Astrocyte of the cerebellum (primary cell): ENCODE results near the gene RB1.

Experiments
- DNase-seq: peaks from one replicate; pipeline ENCODE4 v3.0.0-alpha.2; 2011; ENCODE audit warnings: low read depth
- H3K4me3 ChIP-seq: 2 replicates; pipeline ENCODE4 v1.5.1; 2011; ENCODE audit warnings: mild to moderate bottlenecking, low read depth, low read length, moderate library complexity
- in situ Hi-C: cut with HindIII; loops from 2 replicates; pipeline ENCODE4 v1.10.0; 2017; ENCODE audit warnings: low sequenced_read_pairs
- TF ChIP-seq, protein P1 (sequence below): IDR thresholded peaks from 2 replicates; pipeline ENCODE4 v1.5.1; 2012; ENCODE audit warnings: low read length, low read depth, moderate library complexity, mild to moderate bottlenecking; ENCODE audit errors: missing control alignments

Gene RB1

DNA sequence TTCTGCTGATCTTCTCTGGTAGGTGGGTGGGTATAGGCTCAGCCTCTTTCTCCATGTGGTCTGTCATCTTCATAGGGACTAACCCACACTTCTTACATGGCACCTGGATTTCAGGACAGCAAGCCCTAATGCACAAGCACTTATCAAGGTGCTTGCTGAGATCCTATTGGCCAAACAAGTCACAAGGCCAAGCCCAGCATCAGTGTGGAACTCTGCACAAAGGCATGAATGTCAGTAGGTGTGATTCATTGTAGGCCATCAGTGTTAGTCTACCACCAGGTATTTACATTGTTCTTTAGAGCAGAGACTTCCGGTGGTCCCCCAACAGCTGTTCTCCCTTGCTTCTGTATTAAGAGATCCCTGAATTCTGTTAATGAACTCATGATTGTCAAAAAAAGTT, 8.3 kb upstream of the RB1 start:
- TF ChIP-seq, protein P1, sequence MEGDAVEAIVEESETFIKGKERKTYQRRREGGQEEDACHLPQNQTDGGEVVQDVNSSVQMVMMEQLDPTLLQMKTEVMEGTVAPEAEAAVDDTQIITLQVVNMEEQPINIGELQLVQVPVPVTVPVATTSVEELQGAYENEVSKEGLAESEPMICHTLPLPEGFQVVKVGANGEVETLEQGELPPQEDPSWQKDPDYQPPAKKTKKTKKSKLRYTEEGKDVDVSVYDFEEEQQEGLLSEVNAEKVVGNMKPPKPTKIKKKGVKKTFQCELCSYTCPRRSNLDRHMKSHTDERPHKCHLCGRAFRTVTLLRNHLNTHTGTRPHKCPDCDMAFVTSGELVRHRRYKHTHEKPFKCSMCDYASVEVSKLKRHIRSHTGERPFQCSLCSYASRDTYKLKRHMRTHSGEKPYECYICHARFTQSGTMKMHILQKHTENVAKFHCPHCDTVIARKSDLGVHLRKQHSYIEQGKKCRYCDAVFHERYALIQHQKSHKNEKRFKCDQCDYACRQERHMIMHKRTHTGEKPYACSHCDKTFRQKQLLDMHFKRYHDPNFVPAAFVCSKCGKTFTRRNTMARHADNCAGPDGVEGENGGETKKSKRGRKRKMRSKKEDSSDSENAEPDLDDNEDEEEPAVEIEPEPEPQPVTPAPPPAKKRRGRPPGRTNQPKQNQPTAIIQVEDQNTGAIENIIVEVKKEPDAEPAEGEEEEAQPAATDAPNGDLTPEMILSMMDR: no peak
- no peak overlapping the region for H3K4me3 ChIP-seq
- in situ Hi-C loops: no loop called here
- DNase-seq: no peak

DNA sequence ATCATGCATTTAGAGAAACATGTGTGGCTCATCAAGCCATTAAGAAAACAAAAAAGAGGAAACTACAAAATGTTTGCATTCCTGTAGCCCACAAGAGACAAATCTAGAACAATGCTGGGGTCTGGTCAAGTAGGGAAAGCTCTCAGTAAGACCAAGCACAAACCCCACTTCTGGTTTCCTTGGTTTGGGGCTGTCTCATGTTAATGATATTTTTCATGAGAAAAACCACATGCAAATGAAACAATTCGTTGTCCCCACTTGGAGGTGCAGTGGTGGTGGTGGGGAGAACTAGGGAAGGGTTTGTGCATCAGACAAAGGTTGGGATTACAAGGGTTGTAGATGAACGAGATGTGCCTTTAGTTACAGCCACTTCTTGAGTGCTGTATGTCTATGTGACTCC, 7.0 kb upstream of the RB1 start:
- H3K4me3 ChIP-seq: no peak overlapping the region
- in situ Hi-C loops: no loop called here
- TF ChIP-seq, protein P1: no peak
- DNase-seq: no peak

DNA sequence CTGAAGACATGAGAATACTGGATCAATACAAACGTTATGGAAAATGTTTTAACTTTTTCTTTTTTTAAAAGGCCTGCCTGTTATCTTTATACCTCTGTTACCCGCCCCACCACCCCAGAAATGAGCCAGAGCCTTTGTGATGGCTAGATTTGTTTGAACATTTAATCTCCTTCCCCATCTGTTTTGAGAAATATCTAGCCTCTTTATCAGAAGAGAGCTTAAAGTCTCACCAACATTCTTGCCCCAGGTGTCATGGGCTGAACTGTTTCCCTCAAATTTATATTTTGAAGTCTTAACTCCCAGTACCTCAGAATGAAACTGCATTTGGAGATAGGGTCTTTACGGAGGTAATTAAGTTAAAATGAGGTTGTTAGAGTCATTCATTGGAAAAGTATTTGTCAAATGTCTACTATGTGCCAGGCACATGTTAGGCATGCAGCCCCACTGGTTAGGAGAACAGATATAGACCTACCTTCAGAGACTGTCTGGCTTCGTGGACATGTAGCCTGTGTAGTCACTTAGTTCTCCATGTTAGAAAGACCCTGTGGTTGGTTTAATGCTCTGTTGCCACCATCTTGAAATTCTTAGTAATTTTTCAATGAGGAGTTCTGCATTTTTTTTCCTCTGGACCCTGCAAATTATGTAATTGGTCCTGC, 6.3 kb upstream of the RB1 start:
- DNase-seq: no peak
- TF ChIP-seq, protein P1: no peak
- in situ Hi-C loops: no loop called here
- no peak overlapping the region for H3K4me3 ChIP-seq

DNA sequence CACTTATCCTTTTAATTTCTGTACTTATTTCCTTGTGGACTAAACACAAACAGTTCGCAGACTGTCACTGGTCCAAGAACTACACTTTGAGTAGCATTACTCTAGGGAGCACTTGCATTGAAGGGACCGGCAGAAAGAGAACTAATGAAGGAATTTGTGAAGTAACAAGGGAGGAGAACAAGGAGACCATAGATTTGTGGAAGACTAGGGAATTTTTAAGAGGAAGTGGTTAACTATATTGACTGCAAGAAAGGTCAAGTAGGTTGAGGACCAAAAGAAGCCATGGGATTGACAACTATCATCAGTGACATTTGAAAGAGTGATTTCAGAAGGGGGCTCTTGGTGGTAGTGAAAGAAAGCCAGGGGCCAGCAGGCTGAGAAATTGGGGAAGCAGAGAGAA, 4.0 kb upstream of the RB1 start:
- TF ChIP-seq, protein P1: no peak
- in situ Hi-C loops: no loop called here

DNA sequence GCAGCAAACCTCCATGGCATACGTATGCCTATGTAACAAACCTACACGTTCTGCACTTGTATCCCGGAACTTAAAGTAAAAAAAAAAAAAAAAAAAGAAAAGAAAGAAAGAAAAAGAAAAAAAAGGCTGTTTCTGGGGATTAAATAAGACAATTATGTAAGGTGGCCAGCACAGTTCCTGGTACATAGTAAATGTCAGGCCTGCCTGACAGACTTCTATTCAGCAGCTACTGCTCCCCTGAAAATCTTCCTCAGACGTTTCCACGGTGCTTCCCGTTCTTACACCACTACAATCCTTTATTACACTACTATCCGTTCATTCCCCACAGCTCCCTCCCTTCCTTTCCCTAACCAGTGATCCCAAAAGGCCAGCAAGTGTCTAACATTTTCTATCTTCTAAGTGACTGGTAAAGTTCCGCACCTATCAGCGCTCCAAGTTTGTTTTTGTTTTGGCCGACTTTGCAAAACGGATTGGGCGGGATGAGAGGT, 636 bp upstream of the RB1 start:
- TF ChIP-seq, protein P1: no peak
- peak overlapping the region; percentile 67 for H3K4me3 ChIP-seq
- in situ Hi-C loops: no loop called here
- peak; percentile 8 for DNase-seq

More for the DNA sequence above, 4.0 kb upstream of the RB1 start:
- no peak for DNase-seq
- H3K4me3 ChIP-seq: no peak overlapping the region

DNA sequence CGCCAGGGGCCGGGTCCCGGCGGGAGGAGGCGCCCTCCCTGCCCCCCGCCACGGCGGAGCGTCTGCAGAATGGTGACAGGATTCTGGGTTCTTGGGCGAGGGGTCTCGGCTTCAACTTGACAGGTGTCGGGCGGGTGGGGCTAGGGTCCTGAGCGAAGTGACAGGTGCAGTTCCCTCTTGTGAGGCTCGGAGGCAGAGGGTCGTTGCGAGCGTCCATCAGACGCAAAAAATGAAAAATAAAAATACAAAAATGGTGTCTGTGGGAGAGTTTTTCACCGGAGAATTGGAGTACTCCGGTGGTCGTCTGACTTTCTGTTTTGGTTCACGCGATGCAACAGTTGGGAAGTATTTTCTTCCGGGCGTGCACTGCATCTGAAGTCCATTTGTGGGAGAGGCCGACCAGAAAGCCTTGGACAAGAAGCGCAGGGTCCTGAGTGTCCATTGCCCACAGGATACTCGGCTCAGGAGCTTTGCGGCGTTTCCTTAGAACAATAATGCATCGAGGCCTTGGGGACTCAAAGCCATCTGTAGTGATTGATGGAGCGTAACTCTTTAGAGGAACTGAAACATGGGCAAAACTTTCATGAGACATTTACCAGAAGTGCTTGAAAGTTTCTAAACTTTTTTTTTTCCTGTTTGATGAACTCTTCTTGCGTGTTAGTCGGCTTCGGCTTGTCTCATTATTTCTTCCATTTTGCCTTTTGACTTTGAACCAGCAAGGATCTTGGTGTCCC, 759 bp downstream of the RB1 start:
- in situ Hi-C loops: no loop called here
- peak; percentile 27 for DNase-seq
- H3K4me3 ChIP-seq: peak overlapping the region; percentile 67
- TF ChIP-seq, protein P1: no peak
